GM12892 (cell line): Measurements from ENCODE around the gene CLPTM1.

Source experiments
- POLR2A ChIP-seq: IDR thresholded peaks from 2 replicates; pipeline ENCODE4 v1.6.1; 2011; ENCODE audit warnings: low read depth, low read length, control low read depth
- POLR2AphosphoS5 ChIP-seq: IDR thresholded peaks from 2 replicates; pipeline ENCODE4 v1.6.1; 2011; ENCODE audit warnings: low read depth, low read length, control low read depth

DNA sequence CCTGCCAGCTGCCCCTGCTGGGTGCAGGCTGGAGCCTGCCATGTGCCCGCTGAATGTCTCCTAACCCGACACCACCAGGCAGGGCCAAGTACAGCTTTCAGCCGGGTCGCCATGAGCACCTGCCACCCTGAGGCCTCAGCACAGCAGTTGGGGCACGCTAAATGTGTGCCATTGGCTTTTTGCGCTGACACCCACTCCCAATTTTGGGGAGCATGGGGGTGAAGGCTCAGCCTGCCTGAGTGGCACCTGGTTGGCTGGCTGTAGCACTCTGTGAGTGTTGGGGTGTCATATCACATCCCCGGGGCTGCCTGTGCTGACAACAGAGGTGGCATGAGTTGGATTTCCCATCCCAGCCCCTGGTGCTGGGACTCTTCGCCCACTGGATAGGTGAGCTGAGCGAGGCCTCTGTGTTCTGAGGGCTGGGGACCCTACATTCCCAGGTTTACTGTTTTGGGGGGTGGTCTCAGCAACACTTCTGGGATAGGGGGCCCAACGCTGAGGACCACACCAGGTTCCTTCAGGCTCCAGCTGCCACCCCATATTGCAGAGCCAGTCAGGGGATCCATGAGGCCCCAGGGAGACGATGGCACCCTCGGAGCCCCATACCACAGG is 38.9 kb downstream of the CLPTM1 start:
- no peak; the same call in 1 of the 2 replicates for TF ChIP-seq POLR2A
- no peak; the same call in 1 of the 2 replicates for TF ChIP-seq POLR2AphosphoS5
